ENCODE results near the gene C1QA.

- TF ChIP-seq CTCF (IDR thresholded peaks at IDR 0.05) = no peak
- no peak for TF ChIP-seq TAF1 (IDR thresholded peaks at IDR 0.05; ENCODE audit: borderline replicate concordance, low read depth, low read length)
- TF ChIP-seq JUND (IDR thresholded peaks at IDR 0.05) = no peak
Measured at GRCh38 chr1:22626237-22627157, 9.9 kb upstream of the C1QA start.
